HUDEP-2 (cell line): ENCODE data around the gene B3GALT6.

Experiments used
- DNase-seq, 76 experiments: peaks; one replicate each; lab custom pipeline; 2025; ENCODE audit not compliant: unreplicated experiment in 76 of 76; lab: John Stamatoyannopoulos, UW

Gene B3GALT6

GRCh38 chr1:1229770-1230169 lies 2.3 kb upstream of the B3GALT6 start:
- DNase-seq, result no peak

GRCh38 chr1:1230656-1231399 lies 1.2 kb upstream of the B3GALT6 start:
- DNase-seq, result peak in 34 of 76 experiments; percentile 5 to 57 (median 24)

- peak in 74 of 76 experiments; percentile 56 to 96 (median 91) for DNase-seq
Observed at GRCh38 chr1:1231400-1232207, 433 bp upstream of the B3GALT6 start, which contains the start of gene SDF4. Gene SDF4, minus strand, starts transcription at chr1:1232001. Its CDS starts 3,229 bp downstream, at chr1:1228772.

- DNase-seq, result peak in 6 of 76 experiments; percentile 23 to 45 (median 40)
Observed at GRCh38 chr1:1232796-1233566, 944 bp downstream of the B3GALT6 start.

- DNase-seq, result no peak
Observed at GRCh38 chr1:1233567-1233892, 1.5 kb downstream of the B3GALT6 start.

- no peak for DNase-seq
Observed at GRCh38 chr1:1234180-1234808, 2.3 kb downstream of the B3GALT6 start.

- DNase-seq, result no peak
Observed at GRCh38 chr1:1235016-1235744, 3.1 kb downstream of the B3GALT6 start.

- no peak for DNase-seq
Observed at GRCh38 chr1:1236176-1236763, 4.2 kb downstream of the B3GALT6 start.

- DNase-seq, result peak in 1 of 76 experiments; percentile 12
Observed at GRCh38 chr1:1236945-1237873, 5.2 kb downstream of the B3GALT6 start.

GRCh38 chr1:1237874-1238701 lies 6.1 kb downstream of the B3GALT6 start:
- no peak for DNase-seq

- DNase-seq, result no peak
Observed at GRCh38 chr1:1238702-1239178, 6.7 kb downstream of the B3GALT6 start.

- DNase-seq, result no peak
Observed at GRCh38 chr1:1239227-1239613, 7.2 kb downstream of the B3GALT6 start.

- no peak for DNase-seq
Observed at GRCh38 chr1:1239614-1240347, 7.7 kb downstream of the B3GALT6 start.

GRCh38 chr1:1240348-1240732 lies 8.3 kb downstream of the B3GALT6 start:
- no peak for DNase-seq

GRCh38 chr1:1240822-1241587 lies 9.0 kb downstream of the B3GALT6 start:
- no peak for DNase-seq

GRCh38 chr1:1241588-1242219 lies 9.7 kb downstream of the B3GALT6 start:
- no peak for DNase-seq
